ENCODE data around the gene OR2M4.
"Not testable (repeated sequence)": the region's sequence is repeated elsewhere in the genome, so short reads cannot be mapped to it uniquely, and the experiment has no call there.

The OR2M4 gene

DNA sequence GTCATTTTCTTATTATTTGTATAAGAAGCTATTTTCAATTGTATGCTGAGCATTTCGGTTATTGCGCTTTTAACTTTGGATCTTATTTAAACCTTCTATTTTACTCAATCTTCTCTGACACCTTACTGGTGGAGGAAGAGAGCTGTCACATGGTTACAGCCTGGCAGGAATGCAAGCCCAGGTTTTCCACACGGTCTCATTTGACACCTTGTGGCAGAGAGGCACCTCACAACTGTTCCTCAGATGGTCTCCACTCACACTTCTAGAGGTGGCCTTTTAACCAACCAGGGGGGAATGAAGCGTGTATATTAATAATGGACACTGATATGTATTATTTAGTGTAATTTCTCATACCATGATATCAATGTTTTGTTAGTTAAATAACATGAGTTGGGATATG, 37.0 kb downstream of the OR2M4 start:
- DNase-seq (ENCODE audit: insufficient read length) (no peak), FAIRE-seq (no peak)
- TF ChIP-seq TAF1 (IDR thresholded peaks at IDR 0.05; ENCODE audit: borderline replicate concordance, low read depth, low read length) (no peak), POLR2A (IDR thresholded peaks at IDR 0.05; ENCODE audit: low read depth, low read length) (no peak), POLR2AphosphoS5 (IDR thresholded peaks at IDR 0.05; ENCODE audit: low read depth, low read length) (no peak)

DNA sequence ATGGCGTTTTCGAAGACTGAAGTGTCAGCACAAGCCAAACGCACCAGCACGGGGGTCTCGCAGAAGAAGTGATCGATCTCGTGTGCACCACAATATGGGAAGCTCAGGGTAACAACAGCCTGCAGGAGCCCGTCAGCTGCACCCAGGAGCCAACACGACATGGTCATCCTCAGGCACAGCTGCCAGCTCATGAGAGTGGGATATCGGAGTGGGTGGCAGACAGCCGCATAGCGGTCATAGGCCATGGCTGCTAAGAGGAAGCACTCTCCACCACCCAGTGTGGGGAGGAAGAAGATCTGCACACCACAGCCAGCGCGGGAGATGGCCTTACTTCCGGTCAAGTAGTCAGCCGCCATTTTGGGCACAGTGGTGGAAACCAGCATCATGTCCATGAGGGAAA, 42.0 kb downstream of the OR2M4 start:
- DNase-seq (ENCODE audit: insufficient read length); FAIRE-seq: not testable (repeated sequence)

GRCh38 chr1:248277876-248278275, 46.7 kb downstream of the OR2M4 start, which contains the start of gene OR2T33:
Gene OR2T33 (minus strand): TSS chr1:248277976. CDS start chr1:248273814, 4,162 bp downstream.
- DNase-seq (ENCODE audit: insufficient read length) (no peak), FAIRE-seq (no peak)
- TF ChIP-seq POLR2A (IDR thresholded peaks at IDR 0.05; ENCODE audit: low read depth, low read length) (no peak), POLR2AphosphoS5 (IDR thresholded peaks at IDR 0.05; ENCODE audit: low read depth, low read length) (no peak), TAF1 (IDR thresholded peaks at IDR 0.05; ENCODE audit: borderline replicate concordance, low read depth, low read length) (no peak)

DNA sequence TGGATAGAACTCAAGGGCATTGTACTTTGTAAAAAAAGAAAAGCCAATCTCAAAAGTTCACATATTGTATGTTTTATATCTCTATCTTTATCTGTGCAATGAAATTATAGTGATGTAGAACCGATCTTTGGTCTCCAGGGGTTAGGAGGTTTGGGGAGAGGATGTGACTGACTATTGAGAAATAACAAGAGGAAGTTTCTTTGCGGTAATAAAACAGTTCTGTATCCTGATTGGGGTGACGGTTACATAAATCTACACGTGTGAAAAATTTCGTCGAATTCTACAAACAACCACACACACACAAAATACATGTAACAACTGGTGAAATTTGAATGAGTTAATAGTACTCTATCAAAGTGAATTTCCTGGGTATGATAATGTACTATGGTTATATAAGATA, 57.2 kb downstream of the OR2M4 start:
- FAIRE-seq (no peak), DNase-seq (ENCODE audit: insufficient read length) (no peak)
- no peak for TF ChIP-seq TAF1 (IDR thresholded peaks at IDR 0.05; ENCODE audit: borderline replicate concordance, low read depth, low read length)
- no peak for TF ChIP-seq POLR2AphosphoS5 (IDR thresholded peaks at IDR 0.05; ENCODE audit: low read depth, low read length)

All from GM12892 (cell line).